ENCODE measurements around the gene PSRC1.

The PSRC1 gene

DNA sequence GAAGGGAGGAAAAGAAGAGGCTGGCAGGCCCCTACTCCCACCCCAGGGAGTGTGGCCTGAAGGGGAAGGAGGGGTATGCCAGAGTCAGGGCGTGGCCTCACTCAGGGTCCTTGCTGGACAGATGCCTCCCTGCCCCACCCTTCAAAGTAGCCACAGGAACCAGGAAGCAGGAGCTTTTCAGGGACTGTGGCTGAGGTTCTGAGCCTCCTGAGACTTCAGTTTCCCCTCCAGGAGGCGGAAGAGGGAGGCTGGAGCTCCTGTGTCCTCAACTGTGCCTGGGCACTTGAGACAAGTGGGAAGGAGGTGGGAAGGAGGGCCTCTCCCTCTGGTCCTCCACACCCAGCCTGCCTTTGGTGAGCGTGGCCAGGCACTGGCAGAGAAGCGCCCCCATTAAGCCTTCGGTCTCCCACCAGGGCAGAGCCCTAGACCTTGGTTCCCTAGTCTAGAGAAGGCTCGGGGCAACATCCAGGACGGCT lies 28.3 kb downstream of the PSRC1 start:
- Histone ChIP-seq H2AFZ (ENCODE audit: low read length) (no peak overlapping the region), H3K9ac (ENCODE audit: low read length) (no peak overlapping the region), H3K9me2 (ENCODE audit: low read depth, low read length) (no peaks in the 10 kb centered on the region), H3K36me3 (ENCODE audit: insufficient read depth, low read length) (no peaks in the 10 kb centered on the region), H4K20me1 (ENCODE audit: insufficient read depth, low read length) (no peaks in the 10 kb centered on the region), H3K79me2 (ENCODE audit: insufficient read depth, low read length) (no peaks in the 10 kb centered on the region), H3K27me3 (ENCODE audit: insufficient read depth, low read length) (no peaks in the 10 kb centered on the region), H3K4me2 (ENCODE audit: low read length) (no peak overlapping the region), H3K27ac (ENCODE audit: low read depth, low read length, poor library complexity, severe bottlenecking) (no peak overlapping the region), H3K4me1 (ENCODE audit: insufficient read depth, low read length, severe bottlenecking) (peaks cover 19% of the 10 kb centered on the region), H3K4me3 (ENCODE audit: low read depth, low read length, poor library complexity, severe bottlenecking) (no peak overlapping the region), H3F3A (ENCODE audit: insufficient read depth, low read length) (no peaks in the 10 kb centered on the region), H3K9me3 (ENCODE audit: low read length) (no peaks in the 10 kb centered on the region)
- no peak for TF ChIP-seq EZH2 (IDR thresholded peaks at IDR 0.05; ENCODE audit: borderline replicate concordance, low read length)
- TF ChIP-seq, protein P1, sequence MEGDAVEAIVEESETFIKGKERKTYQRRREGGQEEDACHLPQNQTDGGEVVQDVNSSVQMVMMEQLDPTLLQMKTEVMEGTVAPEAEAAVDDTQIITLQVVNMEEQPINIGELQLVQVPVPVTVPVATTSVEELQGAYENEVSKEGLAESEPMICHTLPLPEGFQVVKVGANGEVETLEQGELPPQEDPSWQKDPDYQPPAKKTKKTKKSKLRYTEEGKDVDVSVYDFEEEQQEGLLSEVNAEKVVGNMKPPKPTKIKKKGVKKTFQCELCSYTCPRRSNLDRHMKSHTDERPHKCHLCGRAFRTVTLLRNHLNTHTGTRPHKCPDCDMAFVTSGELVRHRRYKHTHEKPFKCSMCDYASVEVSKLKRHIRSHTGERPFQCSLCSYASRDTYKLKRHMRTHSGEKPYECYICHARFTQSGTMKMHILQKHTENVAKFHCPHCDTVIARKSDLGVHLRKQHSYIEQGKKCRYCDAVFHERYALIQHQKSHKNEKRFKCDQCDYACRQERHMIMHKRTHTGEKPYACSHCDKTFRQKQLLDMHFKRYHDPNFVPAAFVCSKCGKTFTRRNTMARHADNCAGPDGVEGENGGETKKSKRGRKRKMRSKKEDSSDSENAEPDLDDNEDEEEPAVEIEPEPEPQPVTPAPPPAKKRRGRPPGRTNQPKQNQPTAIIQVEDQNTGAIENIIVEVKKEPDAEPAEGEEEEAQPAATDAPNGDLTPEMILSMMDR (IDR thresholded peaks at IDR 0.05; ENCODE audit: low read length) = no peak

DNA sequence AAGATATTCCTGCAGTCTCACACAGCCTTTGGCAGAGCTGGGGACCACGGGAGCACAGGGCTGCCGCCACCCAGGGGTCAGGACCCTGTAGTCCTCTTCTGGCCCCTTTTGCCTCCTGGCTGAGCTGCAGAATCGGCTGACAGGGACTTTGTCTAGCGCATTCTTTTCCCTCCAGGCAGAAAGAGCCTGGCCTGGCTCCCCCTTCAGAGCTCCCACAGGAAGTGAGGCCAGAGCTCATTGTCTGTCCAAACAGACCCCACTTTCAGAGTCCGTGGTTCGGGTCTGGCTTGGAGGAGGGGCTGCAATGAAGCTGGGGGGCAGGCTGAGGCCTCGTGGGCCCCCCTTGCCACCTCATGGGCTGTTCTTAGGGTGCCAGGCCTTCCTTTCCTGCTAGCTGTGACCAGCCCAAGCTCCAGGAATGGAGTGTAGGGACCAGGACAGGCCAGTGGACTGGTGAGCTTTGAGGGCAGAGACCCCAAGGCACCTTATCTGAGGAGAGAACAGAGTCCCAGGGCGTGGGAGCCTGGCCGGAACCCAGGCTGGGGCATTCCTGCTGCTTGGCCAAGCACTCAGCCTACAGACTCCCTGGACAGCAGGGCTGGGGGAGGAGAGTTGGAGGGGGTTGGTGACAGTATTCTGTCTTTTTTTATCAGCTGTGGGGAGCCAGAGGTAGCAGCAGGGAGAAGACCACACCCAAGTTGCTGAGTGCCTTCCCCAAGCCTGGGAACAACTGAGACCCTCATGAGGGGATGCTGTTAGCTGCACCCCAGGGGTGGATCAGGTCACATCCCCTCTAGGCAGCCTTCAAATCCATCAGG lies 28.9 kb downstream of the PSRC1 start:
- Histone ChIP-seq H3K27ac (ENCODE audit: low read depth, low read length, poor library complexity, severe bottlenecking) (no peak overlapping the region), H3K36me3 (ENCODE audit: insufficient read depth, low read length) (no peaks in the 10 kb centered on the region), H3K4me3 (ENCODE audit: low read depth, low read length, poor library complexity, severe bottlenecking) (peak overlapping the region; percentile 39)

DNA sequence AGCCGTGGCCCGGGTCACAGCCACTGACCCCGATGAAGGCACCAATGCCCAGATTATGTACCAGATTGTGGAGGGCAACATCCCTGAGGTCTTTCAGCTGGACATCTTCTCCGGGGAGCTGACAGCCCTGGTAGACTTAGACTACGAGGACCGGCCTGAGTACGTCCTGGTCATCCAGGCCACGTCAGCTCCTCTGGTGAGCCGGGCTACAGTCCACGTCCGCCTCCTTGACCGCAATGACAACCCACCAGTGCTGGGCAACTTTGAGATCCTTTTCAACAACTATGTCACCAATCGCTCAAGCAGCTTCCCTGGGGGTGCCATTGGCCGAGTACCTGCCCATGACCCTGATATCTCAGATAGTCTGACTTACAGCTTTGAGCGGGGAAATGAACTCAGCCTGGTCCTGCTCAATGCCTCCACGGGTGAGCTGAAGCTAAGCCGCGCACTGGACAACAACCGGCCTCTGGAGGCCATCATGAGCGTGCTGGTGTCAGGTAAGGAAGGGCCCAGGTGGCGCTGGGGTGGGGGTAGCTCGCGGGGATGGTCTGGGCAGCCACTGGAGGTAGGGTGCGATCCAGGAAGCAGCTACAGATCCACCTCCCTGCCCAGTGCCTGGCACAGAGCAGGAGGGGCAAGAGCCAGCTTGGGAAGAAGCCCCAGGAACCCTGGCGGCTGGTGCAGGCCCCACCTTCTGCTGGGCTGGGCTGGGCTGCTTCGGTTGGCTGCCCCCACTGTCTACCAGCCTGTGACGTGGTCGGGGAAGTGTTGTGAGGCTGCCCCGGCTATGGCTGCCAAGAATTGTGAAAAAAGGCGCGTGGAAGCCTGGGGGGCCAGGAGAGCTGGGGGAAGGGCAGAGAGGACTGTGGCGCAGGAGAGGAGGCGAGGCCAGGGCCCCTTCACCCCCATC lies 29.8 kb downstream of the PSRC1 start:
- Histone ChIP-seq H2AFZ (ENCODE audit: low read length) (no peak overlapping the region), H3F3A (ENCODE audit: insufficient read depth, low read length) (no peaks in the 10 kb centered on the region), H3K27ac (ENCODE audit: low read depth, low read length, poor library complexity, severe bottlenecking) (no peak overlapping the region), H3K4me2 (ENCODE audit: low read length) (peak overlapping the region; percentile 60), H3K27me3 (ENCODE audit: insufficient read depth, low read length) (no peaks in the 10 kb centered on the region), H3K4me3 (ENCODE audit: low read depth, low read length, poor library complexity, severe bottlenecking) (peak overlapping the region; percentile 39), H3K9ac (ENCODE audit: low read length) (peak overlapping the region; percentile 48; the same call in 1 of the 2 replicates), H3K79me2 (ENCODE audit: insufficient read depth, low read length) (no peaks in the 10 kb centered on the region), H3K9me2 (ENCODE audit: low read depth, low read length) (no peaks in the 10 kb centered on the region), H3K36me3 (ENCODE audit: insufficient read depth, low read length) (no peaks in the 10 kb centered on the region), H3K9me3 (ENCODE audit: low read length) (no peaks in the 10 kb centered on the region), H3K4me1 (ENCODE audit: insufficient read depth, low read length, severe bottlenecking) (peaks cover 24% of the 10 kb centered on the region), H4K20me1 (ENCODE audit: insufficient read depth, low read length) (no peaks in the 10 kb centered on the region)
- TF ChIP-seq, protein P1 (IDR thresholded peaks at IDR 0.05; ENCODE audit: low read length) = no peak
- TF ChIP-seq EZH2 (IDR thresholded peaks at IDR 0.05; ENCODE audit: borderline replicate concordance, low read length) = no peak

More for the DNA sequence above, 28.9 kb downstream of the PSRC1 start:
- Histone ChIP-seq H2AFZ (ENCODE audit: low read length) (no peak overlapping the region), H4K20me1 (ENCODE audit: insufficient read depth, low read length) (no peaks in the 10 kb centered on the region), H3K9me2 (ENCODE audit: low read depth, low read length) (no peaks in the 10 kb centered on the region), H3K79me2 (ENCODE audit: insufficient read depth, low read length) (no peaks in the 10 kb centered on the region), H3K27me3 (ENCODE audit: insufficient read depth, low read length) (no peaks in the 10 kb centered on the region), H3F3A (ENCODE audit: insufficient read depth, low read length) (no peaks in the 10 kb centered on the region), H3K4me2 (ENCODE audit: low read length) (peak overlapping the region; percentile 60), H3K9ac (ENCODE audit: low read length) (peak overlapping the region; percentile 48; the same call in 1 of the 2 replicates), H3K4me1 (ENCODE audit: insufficient read depth, low read length, severe bottlenecking) (peaks cover 21% of the 10 kb centered on the region), H3K9me3 (ENCODE audit: low read length) (no peaks in the 10 kb centered on the region)
- TF ChIP-seq, protein P1 (IDR thresholded peaks at IDR 0.05; ENCODE audit: low read length) = no peak
- TF ChIP-seq EZH2 (IDR thresholded peaks at IDR 0.05; ENCODE audit: borderline replicate concordance, low read length) = no peak
